Dermis blood vessel endothelial cell (primary cell): ENCODE data around the gene ACP4. TPM values are rescaled to one million over a fixed set of nuclear protein-coding genes. Genes with fewer than 3 reads are reported as not detected.

Experiments used
- DNase-seq: peaks from one replicate; pipeline ENCODE4 v3.0.0; 2010
- total RNA-seq: library from RNA; depleted of rRNA; stranded (reverse); fragments of >200 nt; gene quantifications from 2 replicates; pipeline ENCODE4 v1.2.3, GENCODE V29; 2014

Gene ACP4
- total RNA-seq, 1 donor from 2014 or later: not detected

GRCh38 chr19:50826492-50827240 lies 36.5 kb downstream of the ACP4 start:
- DNase-seq: no peak

GRCh38 chr19:50827476-50827875 lies 37.3 kb downstream of the ACP4 start:
- no peak for DNase-seq

- DNase-seq: no peak
Observed at GRCh38 chr19:50829801-50830200, 39.6 kb downstream of the ACP4 start.

GRCh38 chr19:50830266-50831025 lies 40.2 kb downstream of the ACP4 start:
- DNase-seq: no peak

GRCh38 chr19:50831026-50831396 lies 40.8 kb downstream of the ACP4 start:
- DNase-seq: no peak

GRCh38 chr19:50832666-50833065 lies 42.5 kb downstream of the ACP4 start:
- no peak for DNase-seq

- DNase-seq: no peak
Observed at GRCh38 chr19:50833117-50833801, 43.0 kb downstream of the ACP4 start, which contains the start of gene KLK15. TSS of gene KLK15 (minus strand) at chr19:50833574. CDS start at chr19:50831492, 2,082 bp downstream.

- DNase-seq: no peak
Observed at GRCh38 chr19:50833802-50834167, 43.6 kb downstream of the ACP4 start.

- no peak for DNase-seq
Observed at GRCh38 chr19:50835103-50835784, 45.0 kb downstream of the ACP4 start.

GRCh38 chr19:50835785-50836542 lies 45.7 kb downstream of the ACP4 start:
- peak; percentile 75 for DNase-seq

GRCh38 chr19:50836543-50837195 lies 46.5 kb downstream of the ACP4 start:
- DNase-seq: no peak

- DNase-seq: no peak
Observed at GRCh38 chr19:50837300-50837699, 47.1 kb downstream of the ACP4 start.

- no peak for DNase-seq
Observed at GRCh38 chr19:50838239-50838638, 48.0 kb downstream of the ACP4 start.

GRCh38 chr19:50839712-50840655 lies 49.8 kb downstream of the ACP4 start:
- DNase-seq: no peak

- DNase-seq: no peak
Observed at GRCh38 chr19:50842130-50842529, 51.9 kb downstream of the ACP4 start.

GRCh38 chr19:50843205-50843604 lies 53.0 kb downstream of the ACP4 start:
- DNase-seq: no peak

GRCh38 chr19:50843701-50844221 lies 53.5 kb downstream of the ACP4 start:
- no peak for DNase-seq

GRCh38 chr19:50844296-50844935 lies 54.2 kb downstream of the ACP4 start:
- DNase-seq: no peak
